ENCODE results near the gene ABCC1. TPM values are rescaled to one million over a fixed set of nuclear protein-coding genes. Genes with fewer than 3 reads are reported as not detected.
"Not testable (repeated sequence)": the region's sequence is repeated elsewhere in the genome, so short reads cannot be mapped to it uniquely, and the experiment has no call there.

The ABCC1 gene
- total RNA-seq, 1 donor from 2014 or later = 17.0 TPM

DNA sequence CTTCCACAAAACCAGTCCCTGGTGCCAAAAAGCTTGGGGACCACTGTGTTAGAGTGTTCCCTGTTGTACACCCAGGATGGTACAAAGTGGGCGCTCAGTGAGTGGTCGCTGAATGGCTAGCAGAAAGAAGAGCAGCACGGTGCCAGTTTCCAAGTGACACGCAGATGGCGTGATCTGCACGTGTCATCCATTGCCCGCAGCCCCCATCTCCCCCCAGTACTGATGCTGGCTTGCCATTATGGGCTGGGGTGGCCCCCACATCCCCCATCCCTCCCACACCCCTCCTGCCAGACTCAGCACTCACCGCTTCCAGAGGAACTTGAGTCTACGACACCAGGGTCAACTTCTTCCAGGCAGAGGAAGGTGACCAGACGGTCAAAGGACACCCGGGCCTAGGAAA lies 237.4 kb downstream of the ABCC1 start:
- TF ChIP-seq, protein P1, sequence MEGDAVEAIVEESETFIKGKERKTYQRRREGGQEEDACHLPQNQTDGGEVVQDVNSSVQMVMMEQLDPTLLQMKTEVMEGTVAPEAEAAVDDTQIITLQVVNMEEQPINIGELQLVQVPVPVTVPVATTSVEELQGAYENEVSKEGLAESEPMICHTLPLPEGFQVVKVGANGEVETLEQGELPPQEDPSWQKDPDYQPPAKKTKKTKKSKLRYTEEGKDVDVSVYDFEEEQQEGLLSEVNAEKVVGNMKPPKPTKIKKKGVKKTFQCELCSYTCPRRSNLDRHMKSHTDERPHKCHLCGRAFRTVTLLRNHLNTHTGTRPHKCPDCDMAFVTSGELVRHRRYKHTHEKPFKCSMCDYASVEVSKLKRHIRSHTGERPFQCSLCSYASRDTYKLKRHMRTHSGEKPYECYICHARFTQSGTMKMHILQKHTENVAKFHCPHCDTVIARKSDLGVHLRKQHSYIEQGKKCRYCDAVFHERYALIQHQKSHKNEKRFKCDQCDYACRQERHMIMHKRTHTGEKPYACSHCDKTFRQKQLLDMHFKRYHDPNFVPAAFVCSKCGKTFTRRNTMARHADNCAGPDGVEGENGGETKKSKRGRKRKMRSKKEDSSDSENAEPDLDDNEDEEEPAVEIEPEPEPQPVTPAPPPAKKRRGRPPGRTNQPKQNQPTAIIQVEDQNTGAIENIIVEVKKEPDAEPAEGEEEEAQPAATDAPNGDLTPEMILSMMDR (IDR thresholded peaks at IDR 0.05; ENCODE audit: borderline replicate concordance) = no peak
- peaks cover 2% of the 10 kb centered on the region for H3K4me1 ChIP-seq
- no peak overlapping the region for H3K27ac ChIP-seq (replicated peaks)
- no peak for DNase-seq
- no peak overlapping the region for H3K4me3 ChIP-seq
- peaks cover 4% of the 10 kb centered on the region for H3K27me3 ChIP-seq (ENCODE audit: low read depth)
- intact Hi-C loops (cut with micrococcal nuclease) = no loop called here
- no peaks in the 10 kb centered on the region for H3K36me3 ChIP-seq
- H3K9me3 ChIP-seq (replicated peaks) = no peaks in the 10 kb centered on the region

- TF ChIP-seq, protein P1 (IDR thresholded peaks at IDR 0.05; ENCODE audit: borderline replicate concordance) = no peak
- intact Hi-C loops (cut with micrococcal nuclease) = no loop called here
- no peak overlapping the region for H3K27ac ChIP-seq (replicated peaks)
- no peaks in the 10 kb centered on the region for H3K4me1 ChIP-seq
- no peaks in the 10 kb centered on the region for H3K9me3 ChIP-seq (replicated peaks)
- no peak overlapping the region for H3K4me3 ChIP-seq
- peaks cover 4% of the 10 kb centered on the region for H3K27me3 ChIP-seq (ENCODE audit: low read depth)
- no peak for DNase-seq
- no peaks in the 10 kb centered on the region for H3K36me3 ChIP-seq
These were observed 239.4 kb downstream of the ABCC1 start for GRCh38 chr16:16188827-16189226.

- TF ChIP-seq, protein P1 (IDR thresholded peaks at IDR 0.05; ENCODE audit: borderline replicate concordance) = no peak
- Histone ChIP-seq H3K36me3 (no peaks in the 10 kb centered on the region), H3K4me1 (no peaks in the 10 kb centered on the region), H3K27me3 (ENCODE audit: low read depth) (peaks cover 4% of the 10 kb centered on the region), H3K27ac (replicated peaks) (no peak overlapping the region), H3K9me3 (replicated peaks) (no peaks in the 10 kb centered on the region), H3K4me3 (no peak overlapping the region)
- DNase-seq = no peak
- intact Hi-C loops (cut with micrococcal nuclease) = no loop called here
These were observed 240.4 kb downstream of the ABCC1 start for GRCh38 chr16:16189842-16190241.

- DNase-seq = no peak
- H3K27me3 ChIP-seq (ENCODE audit: low read depth) = peaks cover 4% of the 10 kb centered on the region
- TF ChIP-seq, protein P1 (IDR thresholded peaks at IDR 0.05; ENCODE audit: borderline replicate concordance) = no peak
- no peaks in the 10 kb centered on the region for H3K9me3 ChIP-seq (replicated peaks)
- intact Hi-C loops (cut with micrococcal nuclease) = no loop called here
- no peaks in the 10 kb centered on the region for H3K4me1 ChIP-seq
- no peak overlapping the region for H3K27ac ChIP-seq (replicated peaks)
- H3K4me3 ChIP-seq = no peak overlapping the region
- no peaks in the 10 kb centered on the region for H3K36me3 ChIP-seq
These were observed 241.1 kb downstream of the ABCC1 start for GRCh38 chr16:16190546-16190945.

- H3K4me1 ChIP-seq; H3K27me3 ChIP-seq (ENCODE audit: low read depth); intact Hi-C loops (cut with micrococcal nuclease); H3K4me3 ChIP-seq; H3K27ac ChIP-seq (replicated peaks); H3K9me3 ChIP-seq (replicated peaks); H3K36me3 ChIP-seq; DNase-seq: not testable (repeated sequence)
These were observed 241.6 kb downstream of the ABCC1 start for GRCh38 chr16:16190966-16191365.

GRCh38 chr16:16191493-16192167 lies 242.2 kb downstream of the ABCC1 start:
- TF ChIP-seq, protein P1 (IDR thresholded peaks at IDR 0.05; ENCODE audit: borderline replicate concordance) = no peak
- Histone ChIP-seq H3K4me3 (no peak overlapping the region), H3K27me3 (ENCODE audit: low read depth) (peaks cover 4% of the 10 kb centered on the region), H3K27ac (replicated peaks) (no peak overlapping the region), H3K9me3 (replicated peaks) (no peaks in the 10 kb centered on the region), H3K4me1 (no peaks in the 10 kb centered on the region), H3K36me3 (no peaks in the 10 kb centered on the region)
- intact Hi-C loops (cut with micrococcal nuclease) = no loop called here
- DNase-seq = no peak

Other genes starting within 250 kb of the ABCC1 start
- 15.6 TPM for gene MYH11, start 92.6 kb upstream of the ABCC1 start, total RNA-seq
- gene CEP20, start 61.0 kb upstream of the ABCC1 start, total RNA-seq = 30.7 TPM

Data from left ventricle myocardium inferior (tissue), 1 donor.